ENCODE results near the gene LMCD1. TPM values are rescaled to one million over a fixed set of nuclear protein-coding genes. Genes with fewer than 3 reads are reported as not detected.

LMCD1 gene
- total and polyA plus RNA-seq, 2 of the 8 experiments (the other 6 are each of a cell fraction or from before 2014, with no cell fraction given), result 12.3 to 26.5 TPM

DNA sequence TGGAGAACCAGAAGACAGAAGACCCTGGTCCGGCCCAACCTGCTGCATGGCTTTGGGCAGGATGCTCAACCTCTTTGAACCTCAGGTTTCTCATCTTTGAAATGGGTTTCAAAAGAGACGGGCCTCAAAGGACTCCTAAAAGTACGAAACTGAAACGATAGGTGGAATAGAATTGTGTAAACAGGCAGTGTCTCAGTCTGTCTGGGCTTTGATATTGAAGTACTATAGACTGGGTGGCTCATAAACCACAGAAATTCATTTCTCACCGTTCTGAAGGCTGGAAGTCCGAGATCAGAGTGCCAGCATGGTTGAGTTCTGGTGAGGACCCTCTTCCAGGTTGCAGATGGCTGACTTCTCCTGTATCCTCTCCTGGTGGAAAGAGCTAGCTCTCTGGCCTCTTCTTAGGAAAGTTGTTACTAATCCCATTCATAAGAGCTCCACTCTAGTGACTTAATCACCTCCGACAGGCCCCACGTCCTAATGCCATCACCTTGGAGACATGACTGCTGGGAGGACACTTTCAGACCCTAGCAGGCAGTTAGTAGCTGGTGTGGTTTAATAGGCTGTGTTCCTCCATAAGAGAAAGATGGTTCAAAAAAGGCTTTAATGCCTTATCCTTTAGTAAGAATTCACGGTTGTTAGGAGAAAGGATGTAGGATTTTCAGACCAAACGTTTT, 107.3 kb downstream of the LMCD1 start:
- no peak overlapping the region for H2BK12ac ChIP-seq (ENCODE audit: low read depth, low read length)
- ChIA-PET CTCF (ENCODE audit: partially characterized antibody) (interaction anchor here (0.8 kb wide), 1 partner anchor 165 kb away, joined by 3 read pairs; no protein-coding TSS in a partner anchor), POLR2A (ENCODE audit: partially characterized antibody) (no interaction called here)
- no peak overlapping the region for H2BK120ac ChIP-seq (replicated peaks; ENCODE audit: low read depth, low read length)
- no peak overlapping the region for H4K5ac ChIP-seq (ENCODE audit: insufficient read length, low read depth, low read length)
- TF ChIP-seq NRF1 (IDR thresholded peaks at IDR 0.05; ENCODE audit: low read depth, low read length), result no peak
- no peak for TF ChIP-seq ASH2L (IDR thresholded peaks at IDR 0.05; ENCODE audit: low read length)
- no peak for TF ChIP-seq TAF7 (optimal IDR thresholded peaks at IDR 0.05; ENCODE audit: borderline replicate concordance, low read depth, low read length)
- TF ChIP-seq SP2 (IDR thresholded peaks at IDR 0.05; ENCODE audit: low read length), result no peak
- TF ChIP-seq TEAD4 (IDR thresholded peaks at IDR 0.05; ENCODE audit: low read depth, low read length), result no peak
- TF ChIP-seq CTBP2 (IDR thresholded peaks at IDR 0.05; ENCODE audit: borderline replicate concordance, insufficient read depth, insufficient read length, low read length), result no peak
- H3K4me2 ChIP-seq (ENCODE audit: insufficient read depth in 1 of 2, low read depth in 2 of 2, low read length in 2 of 2), result no peak overlapping the region
- H3K4me3 ChIP-seq (ENCODE audit: extremely low read depth in 1 of 4, insufficient read depth in 2 of 4, low read depth in 3 of 4, low read length in 4 of 4), result no peak overlapping the region
- no peak overlapping the region for H3K14ac ChIP-seq (ENCODE audit: insufficient read length)
- no peak overlapping the region for H3K56ac ChIP-seq (replicated peaks; ENCODE audit: insufficient read length, low read depth, low read length)
- H2AK5ac ChIP-seq (ENCODE audit: low read depth, low read length), result no peak overlapping the region
- peaks cover 0 to 2% (median 1%) of the 10 kb centered on the region in 4 experiments; a peak in 2 of 7 replicates for H3K4me1 ChIP-seq (replicated peaks in 1 of 4; ENCODE audit: control insufficient read depth in 3 of 4, insufficient read depth in 4 of 4, low read length in 3 of 4)
- H4K20me1 ChIP-seq (replicated peaks in 1 of 2; ENCODE audit: control insufficient read depth in 1 of 2, insufficient read depth in 2 of 2, low read length in 2 of 2), result no peaks in the 10 kb centered on the region
- 0 out of 4 replicates have a peak, but pooled peaks cover 0 to 3% of the 10 kb centered on the region in 2 experiments for H3K9me3 ChIP-seq (ENCODE audit: insufficient read depth in 2 of 2, low read depth in 1 of 2, low read length in 1 of 2)
- H2AFZ ChIP-seq (ENCODE audit: low read length), result no peak overlapping the region
- no peaks in the 10 kb centered on the region for H3K36me3 ChIP-seq (ENCODE audit: control insufficient read depth in 2 of 4, insufficient read depth in 4 of 4, low read length in 3 of 4)
- H2BK15ac ChIP-seq (ENCODE audit: low read length), result no peak overlapping the region
- no peak overlapping the region for H4K91ac ChIP-seq (replicated peaks; ENCODE audit: insufficient read length, low read length)
- H3K4ac ChIP-seq (replicated peaks; ENCODE audit: insufficient read length, low read depth, low read length), result no peak overlapping the region
- DNase-seq (ENCODE audit: low read depth in 1 of 2, low spot score in 2 of 2), result peak in 1 of 2 experiments; percentile 19
- no peak overlapping the region for H3K23ac ChIP-seq (ENCODE audit: insufficient read length)
- WGBS, 2 experiments (ENCODE audit: extremely low coverage in 1 of 2, insufficient coverage in 1 of 2, insufficient read length in 1 of 2, insufficient replicate concordance in 2 of 2, low coverage in 1 of 2, low lambda C conversion rate in 2 of 2, missing lambda C conversion rate in 1 of 2), result 93% methylated on average over 10 of the region's 10 CpGs; no CpG with 5 or more reads in 1 of the 2 experiments
- no peak for FAIRE-seq
- no peak overlapping the region for H3K27ac ChIP-seq (ENCODE audit: low read depth, low read length)
- no peaks in the 10 kb centered on the region for H3K79me1 ChIP-seq (ENCODE audit: low read depth, low read length)
- no peak overlapping the region for H3K9ac ChIP-seq (replicated peaks in 1 of 4; ENCODE audit: extremely low read depth in 1 of 4, low read depth in 3 of 4, low read length in 3 of 4)
- no peak overlapping the region for H3K18ac ChIP-seq (ENCODE audit: extremely low read depth, low read length)
- H3K27me3 ChIP-seq (replicated peaks in 1 of 4; ENCODE audit: control insufficient read depth in 3 of 4, extremely low read depth in 1 of 4, insufficient read depth in 3 of 4, low read length in 3 of 4), result no peaks in the 10 kb centered on the region; a peak in 1 of 7 replicates
- H2BK20ac ChIP-seq (ENCODE audit: low read length), result no peak overlapping the region
- H3K23me2 ChIP-seq (ENCODE audit: low read depth, low read length), result no peaks in the 10 kb centered on the region
- no peaks in the 10 kb centered on the region for H3K79me2 ChIP-seq (ENCODE audit: control insufficient read depth in 1 of 2, insufficient read depth in 2 of 2, low read length in 2 of 2)
- no peak overlapping the region for H2BK5ac ChIP-seq (ENCODE audit: low read depth, low read length)
- H4K8ac ChIP-seq (ENCODE audit: extremely low read depth, insufficient read depth, low read length), result no peak overlapping the region

All from H1 (cell line).